HAP-1 (cell line): ENCODE data around the gene PSMD3.
A peak's percentile ranks its signal among the peaks of the same experiment; 100 is the strongest.

Experiments
- DNase-seq, 2 experiments: peaks; one replicate each; pipeline ENCODE4 v3.0.0-alpha.2; 2016 to 2020; ENCODE audit warnings: low spot score in 2 of 2
- H3K27me3 ChIP-seq: fragments of 250-450 bp; sonication (Bioruptor Pico); 2 replicates; pipeline ENCODE4 v1.5.1; 2020; ENCODE audit warnings: low read depth, mild to moderate bottlenecking, moderate library complexity
- H3K36me3 ChIP-seq: fragments of 250-450 bp; sonication (Bioruptor Pico); replicated peaks from 2 replicates; pipeline ENCODE4 v1.5.1; 2020; ENCODE audit warnings: mild to moderate bottlenecking
- H3K4me1 ChIP-seq: fragments of 250-450 bp; sonication (Bioruptor Pico); 2 replicates; pipeline ENCODE4 v1.5.1; 2020; ENCODE audit warnings: mild to moderate bottlenecking
- H3K4me3 ChIP-seq: fragments of 250-450 bp; sonication (Bioruptor Pico); 2 replicates; pipeline ENCODE4 v1.5.1; 2020; ENCODE audit warnings: mild to moderate bottlenecking, moderate library complexity
- H3K9me3 ChIP-seq: fragments of 250-450 bp; sonication (Bioruptor Pico); 2 replicates; pipeline ENCODE4 v1.5.1; 2020; ENCODE audit warnings: mild to moderate bottlenecking, moderate library complexity
- in situ Hi-C: fragments of 300-500 bp; cut with MboI; formaldehyde crosslinking; loops from 3 replicates; pipeline ENCODE4 v1.14.3; 2020; ENCODE audit warnings: low sequenced_read_pairs, inconsistent platforms, mixed read lengths

The PSMD3 gene

GRCh38 chr17:40025991-40026815, 45.6 kb downstream of the PSMD3 start:
- DNase-seq: no peak
- in situ Hi-C loops: loop anchor here (10.0 kb wide), 1 partner anchor 269 kb away; no protein-coding TSS in a partner anchor
- H3K4me1 ChIP-seq: no peaks in the 10 kb centered on the region
- peaks cover 69% of the 10 kb centered on the region for H3K36me3 ChIP-seq
- no peak overlapping the region for H3K4me3 ChIP-seq
- H3K27me3 ChIP-seq: no peaks in the 10 kb centered on the region
- H3K9me3 ChIP-seq: no peaks in the 10 kb centered on the region

- peaks cover 69% of the 10 kb centered on the region for H3K36me3 ChIP-seq
- H3K27me3 ChIP-seq: no peaks in the 10 kb centered on the region
- H3K4me1 ChIP-seq: no peaks in the 10 kb centered on the region
- DNase-seq: peak; percentile 56 to 88
- no peaks in the 10 kb centered on the region for H3K9me3 ChIP-seq
- no peak overlapping the region for H3K4me3 ChIP-seq
- in situ Hi-C loops: loop anchor here (10.0 kb wide), 1 partner anchor 268 kb away; no protein-coding TSS in a partner anchor
Measured at GRCh38 chr17:40026816-40027613, 46.4 kb downstream of the PSMD3 start.

- no peak overlapping the region for H3K4me3 ChIP-seq
- no peaks in the 10 kb centered on the region for H3K4me1 ChIP-seq
- DNase-seq: no peak
- H3K27me3 ChIP-seq: no peaks in the 10 kb centered on the region
- in situ Hi-C loops: loop anchor here (10.0 kb wide), 1 partner anchor 267 kb away; no protein-coding TSS in a partner anchor
- no peaks in the 10 kb centered on the region for H3K9me3 ChIP-seq
- peaks cover 70% of the 10 kb centered on the region for H3K36me3 ChIP-seq
Measured at GRCh38 chr17:40027614-40028012, 47.0 kb downstream of the PSMD3 start.

GRCh38 chr17:40028595-40028994, 48.0 kb downstream of the PSMD3 start:
- no peaks in the 10 kb centered on the region for H3K27me3 ChIP-seq
- no peak for DNase-seq
- H3K9me3 ChIP-seq: no peaks in the 10 kb centered on the region
- H3K4me1 ChIP-seq: no peaks in the 10 kb centered on the region
- H3K4me3 ChIP-seq: no peak overlapping the region
- in situ Hi-C loops: loop anchor here (10.0 kb wide), 1 partner anchor 266 kb away; no protein-coding TSS in a partner anchor
- H3K36me3 ChIP-seq: peaks cover 74% of the 10 kb centered on the region

- in situ Hi-C loops: loop anchor here (10.0 kb wide), 1 partner anchor 133 kb away; no protein-coding TSS in a partner anchor
- no peaks in the 10 kb centered on the region for H3K9me3 ChIP-seq
- H3K36me3 ChIP-seq: peaks cover 78% of the 10 kb centered on the region
- no peaks in the 10 kb centered on the region for H3K4me1 ChIP-seq
- H3K27me3 ChIP-seq: no peaks in the 10 kb centered on the region
- DNase-seq: no peak
- no peak overlapping the region for H3K4me3 ChIP-seq
Measured at GRCh38 chr17:40031706-40032105, 51.1 kb downstream of the PSMD3 start.

GRCh38 chr17:40032322-40033320, 52.0 kb downstream of the PSMD3 start:
- Histone ChIP-seq H3K9me3 (no peaks in the 10 kb centered on the region), H3K27me3 (no peaks in the 10 kb centered on the region), H3K36me3 (peaks cover 69% of the 10 kb centered on the region), H3K4me1 (no peaks in the 10 kb centered on the region), H3K4me3 (no peak overlapping the region)
- in situ Hi-C loops: loop anchor here (10.0 kb wide), 1 partner anchor 132 kb away; no protein-coding TSS in a partner anchor
- DNase-seq: no peak

GRCh38 chr17:40033339-40033738, 52.7 kb downstream of the PSMD3 start:
- Histone ChIP-seq H3K36me3 (peaks cover 68% of the 10 kb centered on the region), H3K4me3 (no peak overlapping the region), H3K27me3 (no peaks in the 10 kb centered on the region), H3K4me1 (no peaks in the 10 kb centered on the region), H3K9me3 (no peaks in the 10 kb centered on the region)
- in situ Hi-C loops: loop anchor here (10.0 kb wide), 1 partner anchor 131 kb away; no protein-coding TSS in a partner anchor
- no peak for DNase-seq

- Histone ChIP-seq H3K4me3 (no peak overlapping the region), H3K4me1 (no peaks in the 10 kb centered on the region), H3K36me3 (peaks cover 62% of the 10 kb centered on the region), H3K27me3 (no peaks in the 10 kb centered on the region), H3K9me3 (no peaks in the 10 kb centered on the region)
- no peak for DNase-seq
- in situ Hi-C loops: loop anchor here (10.0 kb wide), 1 partner anchor 130 kb away; no protein-coding TSS in a partner anchor
Measured at GRCh38 chr17:40034426-40035161, 54.0 kb downstream of the PSMD3 start.

GRCh38 chr17:40035162-40035559, 54.6 kb downstream of the PSMD3 start:
- Histone ChIP-seq H3K36me3 (peaks cover 58% of the 10 kb centered on the region), H3K9me3 (no peaks in the 10 kb centered on the region), H3K27me3 (no peaks in the 10 kb centered on the region), H3K4me3 (no peak overlapping the region), H3K4me1 (no peaks in the 10 kb centered on the region)
- peak; percentile 52 to 75 for DNase-seq
- in situ Hi-C loops: loop anchor here (10.0 kb wide), 1 partner anchor 130 kb away; no protein-coding TSS in a partner anchor

GRCh38 chr17:40038882-40039513, 58.4 kb downstream of the PSMD3 start:
- in situ Hi-C loops: loop anchor here (10.0 kb wide), 1 partner anchor 126 kb away; no protein-coding TSS in a partner anchor
- H3K36me3 ChIP-seq: peaks cover 32% of the 10 kb centered on the region
- no peak overlapping the region for H3K4me3 ChIP-seq
- H3K27me3 ChIP-seq: no peaks in the 10 kb centered on the region
- no peaks in the 10 kb centered on the region for H3K9me3 ChIP-seq
- DNase-seq: peak in 1 of 2 experiments; percentile 51
- no peaks in the 10 kb centered on the region for H3K4me1 ChIP-seq

- H3K9me3 ChIP-seq: no peaks in the 10 kb centered on the region
- in situ Hi-C loops: no loop called here
- DNase-seq: no peak
- H3K36me3 ChIP-seq: peaks cover 10% of the 10 kb centered on the region
- H3K27me3 ChIP-seq: no peaks in the 10 kb centered on the region
- H3K4me3 ChIP-seq: no peak overlapping the region
- no peaks in the 10 kb centered on the region for H3K4me1 ChIP-seq
Measured at GRCh38 chr17:40041196-40041595, 60.6 kb downstream of the PSMD3 start.
